Kidney (tissue), 14 donors: Measurements from ENCODE around the gene ADCY4. TPM values are rescaled to one million over a fixed set of nuclear protein-coding genes. Genes with fewer than 3 reads are reported as not detected.

ENCODE experiments used
- DNase-seq, 5 donors: peaks; one replicate each; pipeline ENCODE4 v3.0.0-alpha.2; 2013 to 2020
- FAIRE-seq: peaks from 2 replicates; lab custom pipeline; 2012; peaks lifted over from hg19 to GRCh38; lab: Jason Lieb, UNC
- H3K27ac ChIP-seq, 2 donors: one replicate each; pipeline ENCODE4 v1.7.0; 2013; ENCODE audit warnings: low read depth in 2 of 2, low read length in 2 of 2, inconsistent platforms in 1 of 2
- H3K27me3 ChIP-seq: one replicate; pipeline ENCODE4 v1.7.1; 2013; ENCODE audit warnings: low read length, inconsistent platforms; ENCODE audit not compliant: control insufficient read depth, insufficient read depth
- H3K36me3 ChIP-seq, 3 donors: one replicate each; pipeline versions ENCODE4 v1.7.0 to v1.7.1; 2013; ENCODE audit warnings: low read length in 3 of 3, control low read depth in 1 of 3, inconsistent platforms in 1 of 3; ENCODE audit not compliant: insufficient read depth in 3 of 3, control insufficient read depth in 2 of 3
- H3K4me1 ChIP-seq, 3 donors: one replicate each; pipeline versions ENCODE4 v1.7.0 to v1.7.1; 2013; ENCODE audit warnings: low read length in 3 of 3, inconsistent platforms in 1 of 3, low read depth in 1 of 3; ENCODE audit not compliant: control insufficient read depth in 2 of 3, insufficient read depth in 2 of 3
- H3K4me3 ChIP-seq, 3 donors: one replicate each; pipeline versions ENCODE4 v1.7.0 to v1.8.1; 2013; ENCODE audit warnings: low read length in 3 of 3, control low read depth in 1 of 3, inconsistent platforms in 1 of 3
- H3K9ac ChIP-seq, 3 donors: one replicate each; pipeline versions ENCODE4 v1.7.0 to v1.7.1; 2013; ENCODE audit warnings: low read length in 3 of 3, control low read depth in 1 of 3, inconsistent platforms in 1 of 3
- H3K9me3 ChIP-seq, 3 donors: one replicate each; pipeline versions ENCODE4 v1.7.0 to v1.7.1; 2013; ENCODE audit warnings: low read length in 3 of 3, control low read depth in 1 of 3, inconsistent platforms in 1 of 3; ENCODE audit not compliant: control insufficient read depth in 2 of 3, insufficient read depth in 1 of 3
- intact Hi-C: fragments of 100-400 bp; cut with DNase I; formaldehyde crosslinking; loops from one replicate; pipeline ENCODE4 v1.11.1; 2022
- polyA plus RNA-seq: library from polyadenylated mRNA; stranded (reverse); fragments of 350-450 nt; fragmentation: Illumina TruSeq; extraction: RNeasy Lipid Tissue Mini Kit (QIAGEN cat#74804); gene quantifications from one replicate; pipeline ENCODE4 v1.2.3, GENCODE V29; 2014; ENCODE audit warnings: low read depth, low replicate concordance; ENCODE audit not compliant: insufficient read depth
- total RNA-seq: library from RNA; stranded (reverse); fragmentation: NEBNext Ultra II Directional; extraction: Animal tissue kit (Norgen Biotek cat#: 25700); gene quantifications from one replicate; pipeline ENCODE4 v1.2.1, GENCODE V29; 2021
- TF ChIP-seq, protein P1 (sequence below): IDR thresholded peaks from 3 replicates; pipeline ENCODE4 v1.5.1; 2012; ENCODE audit warnings: mild to moderate bottlenecking, moderate library complexity, borderline replicate concordance; ENCODE audit not compliant: insufficient read depth; ENCODE audit errors: extremely low read depth
- donor health status: control.
- donor health status: control.
- donor health status: control.
- donor health status: control.
- donor health status: control.
- donor health status: DM: yes; HTN: yes; CAD: no.
- donor health status: Normal renal cell carcinoma (clear cell type).

Gene ADCY4
- total and polyA plus RNA-seq, 2 donors from 2014 or later: 19.2 to 57.5 TPM

DNA sequence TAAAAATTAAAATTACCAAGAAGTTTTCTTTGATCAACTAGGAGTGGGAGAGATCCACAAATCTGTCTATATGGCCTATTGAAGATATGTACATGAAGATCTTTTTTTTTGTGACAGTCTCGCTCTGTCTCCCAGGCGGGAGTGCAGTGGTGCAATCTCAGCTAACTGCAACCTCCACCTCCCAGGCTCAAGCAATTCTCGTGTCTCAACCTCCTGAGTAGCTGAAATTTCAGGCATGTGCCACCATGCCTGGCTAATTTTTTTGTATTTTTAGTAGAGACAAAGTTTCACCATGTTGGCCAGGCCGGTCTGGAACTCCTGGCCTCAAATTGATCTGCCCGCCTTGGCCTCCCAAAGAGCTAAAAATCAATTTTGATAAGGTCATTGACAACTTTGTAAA, 28.5 kb upstream of the ADCY4 start:
- FAIRE-seq: no peak
- intact Hi-C loops: no loop called here
- H3K27ac ChIP-seq: no peak overlapping the region
- H3K9ac ChIP-seq: no peak overlapping the region
- no peaks in the 10 kb centered on the region for H3K27me3 ChIP-seq
- peaks cover 3 to 9% (median 5%) of the 10 kb centered on the region in 3 donors for H3K4me1 ChIP-seq
- no peak overlapping the region for H3K4me3 ChIP-seq
- no peaks in the 10 kb centered on the region for H3K9me3 ChIP-seq
- TF ChIP-seq, protein P1, sequence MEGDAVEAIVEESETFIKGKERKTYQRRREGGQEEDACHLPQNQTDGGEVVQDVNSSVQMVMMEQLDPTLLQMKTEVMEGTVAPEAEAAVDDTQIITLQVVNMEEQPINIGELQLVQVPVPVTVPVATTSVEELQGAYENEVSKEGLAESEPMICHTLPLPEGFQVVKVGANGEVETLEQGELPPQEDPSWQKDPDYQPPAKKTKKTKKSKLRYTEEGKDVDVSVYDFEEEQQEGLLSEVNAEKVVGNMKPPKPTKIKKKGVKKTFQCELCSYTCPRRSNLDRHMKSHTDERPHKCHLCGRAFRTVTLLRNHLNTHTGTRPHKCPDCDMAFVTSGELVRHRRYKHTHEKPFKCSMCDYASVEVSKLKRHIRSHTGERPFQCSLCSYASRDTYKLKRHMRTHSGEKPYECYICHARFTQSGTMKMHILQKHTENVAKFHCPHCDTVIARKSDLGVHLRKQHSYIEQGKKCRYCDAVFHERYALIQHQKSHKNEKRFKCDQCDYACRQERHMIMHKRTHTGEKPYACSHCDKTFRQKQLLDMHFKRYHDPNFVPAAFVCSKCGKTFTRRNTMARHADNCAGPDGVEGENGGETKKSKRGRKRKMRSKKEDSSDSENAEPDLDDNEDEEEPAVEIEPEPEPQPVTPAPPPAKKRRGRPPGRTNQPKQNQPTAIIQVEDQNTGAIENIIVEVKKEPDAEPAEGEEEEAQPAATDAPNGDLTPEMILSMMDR: no peak
- no peak for DNase-seq
- H3K36me3 ChIP-seq: no peaks in the 10 kb centered on the region

DNA sequence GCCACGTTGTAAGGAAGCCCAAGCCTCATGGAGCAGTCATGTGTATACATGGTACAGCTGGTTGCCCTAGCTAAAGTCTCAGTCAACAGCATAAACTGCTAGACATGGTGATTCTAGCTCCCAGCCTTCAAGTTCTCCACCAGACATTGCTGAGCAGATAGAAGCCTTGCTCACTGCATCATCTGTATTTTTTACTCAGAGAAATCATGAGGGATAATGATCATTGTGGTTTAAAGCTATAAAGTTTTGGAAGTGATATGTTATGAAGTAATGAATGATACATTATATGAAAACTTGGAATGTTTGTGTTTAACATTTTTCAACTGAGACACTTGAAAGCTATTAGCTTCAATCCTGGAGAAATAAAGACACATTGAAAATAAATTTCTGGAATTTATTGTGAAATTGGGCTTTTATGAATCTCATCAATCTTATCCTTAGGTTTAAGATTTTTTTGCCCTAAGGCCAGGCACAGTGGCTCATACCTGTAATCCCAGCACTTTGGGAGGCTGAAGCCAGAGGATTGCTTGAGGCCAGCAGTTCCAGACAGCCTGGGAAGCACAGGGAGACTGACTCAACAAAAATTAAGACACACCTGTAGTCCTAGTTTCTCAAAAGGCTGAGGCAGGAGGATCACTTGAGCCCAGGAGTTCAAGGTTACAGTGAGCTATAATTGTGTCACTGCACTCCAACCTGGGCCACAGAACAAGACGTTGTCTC, 27.5 kb upstream of the ADCY4 start:
- DNase-seq (no peak), FAIRE-seq (no peak)
- no peaks in the 10 kb centered on the region for H3K9me3 ChIP-seq
- no peak overlapping the region for H3K4me3 ChIP-seq
- intact Hi-C loops: no loop called here
- H3K4me1 ChIP-seq: peaks cover 3 to 6% (median 5%) of the 10 kb centered on the region in 3 donors
- no peaks in the 10 kb centered on the region for H3K27me3 ChIP-seq
- H3K9ac ChIP-seq: no peak overlapping the region
- TF ChIP-seq, protein P1: no peak
- no peaks in the 10 kb centered on the region for H3K36me3 ChIP-seq
- H3K27ac ChIP-seq: no peak overlapping the region

DNA sequence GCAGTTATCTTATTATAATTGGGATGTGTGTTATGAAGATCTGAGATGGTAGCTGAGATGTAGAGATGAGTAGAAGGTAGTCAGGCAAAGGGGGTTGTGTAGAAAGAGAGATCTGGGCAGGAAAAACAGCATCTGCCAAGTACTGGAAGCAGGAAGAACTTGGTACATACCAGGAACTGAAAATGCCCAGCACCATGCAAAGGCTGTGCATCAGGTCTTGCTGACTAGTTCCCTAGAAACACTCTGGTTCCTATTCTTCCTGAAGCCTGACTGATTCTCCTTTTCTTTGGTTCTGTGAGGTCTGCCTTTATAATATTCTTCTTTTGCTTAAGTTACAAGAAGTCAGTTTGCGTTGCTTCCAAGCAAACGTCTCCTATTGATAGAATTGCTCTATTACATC, 26.5 kb upstream of the ADCY4 start:
- Histone ChIP-seq H3K4me3 (no peak overlapping the region), H3K9me3 (no peaks in the 10 kb centered on the region), H3K27me3 (no peaks in the 10 kb centered on the region), H3K9ac (no peak overlapping the region), H3K36me3 (no peaks in the 10 kb centered on the region), H3K4me1 (peaks cover 3 to 5% (median 4%) of the 10 kb centered on the region in 3 donors), H3K27ac (no peak overlapping the region)
- FAIRE-seq: no peak
- no peak for DNase-seq
- TF ChIP-seq, protein P1: no peak
- intact Hi-C loops: no loop called here
